Measurements from ENCODE around the gene MMP25. TPM values are rescaled to one million over a fixed set of nuclear protein-coding genes. Genes with fewer than 3 reads are reported as not detected.

The MMP25 gene
- total RNA-seq, 2 experiments from 2014 or later, result 49.3 to 60.4 TPM

GRCh38 chr16:3089717-3090592 lies 43.6 kb downstream of the MMP25 start:
- H3K27ac Mint-ChIP-seq, result no peak overlapping the region
- POLR2A ChIA-PET, result interaction anchor here (1.2 to 4.0 kb wide), 2 partner anchors 9 to 15 kb away, joined by 4 to 21 read pairs; no protein-coding TSS in a partner anchor

DNA sequence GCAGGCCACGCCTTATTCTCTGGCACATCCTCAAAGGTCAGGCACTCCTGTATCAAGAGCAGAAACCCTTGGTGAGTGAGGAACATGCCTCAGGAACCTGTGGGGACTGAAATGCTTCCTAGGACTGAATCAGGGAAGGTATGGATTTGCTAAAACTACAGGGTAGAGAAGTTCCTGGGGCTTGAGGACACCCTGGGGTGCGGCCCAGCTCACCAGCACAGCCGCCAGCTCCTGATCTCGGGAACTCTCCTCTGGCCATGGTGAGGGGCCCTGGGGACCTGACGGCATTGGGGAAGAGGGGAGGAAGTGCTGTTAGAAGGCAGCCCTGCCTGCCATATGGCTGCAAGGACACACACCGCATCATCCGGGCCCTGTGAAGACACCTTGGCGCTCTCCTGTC lies 45.2 kb downstream of the MMP25 start:
- H3K27ac Mint-ChIP-seq, result peak overlapping the region; percentile 70
- peaks cover 4% of the 10 kb centered on the region for H3K36me3 Mint-ChIP-seq
- ATAC-seq (ENCODE audit: low read depth) (no peak), DNase-seq (no peak)
- peaks cover 26% of the 10 kb centered on the region for H3K4me1 Mint-ChIP-seq
- H3K4me3 Mint-ChIP-seq, result no peak overlapping the region
- POLR2A ChIA-PET, result interaction anchor here (0.5 to 2.3 kb wide), 4 partner anchors 14 to 43 kb away, joined by 3 to 11 read pairs (median 4); partner anchors contain the start of gene IL32
- H3K9me3 Mint-ChIP-seq, result no peaks in the 10 kb centered on the region
- H3K27me3 Mint-ChIP-seq, result no peaks in the 10 kb centered on the region

More at GRCh38 chr16:3089717-3090592, 43.6 kb downstream of the MMP25 start:
- Mint-ChIP-seq H3K36me3 (peaks cover 4% of the 10 kb centered on the region), H3K27me3 (no peaks in the 10 kb centered on the region), H3K9me3 (no peaks in the 10 kb centered on the region), H3K4me3 (no peak overlapping the region), H3K4me1 (peaks cover 28% of the 10 kb centered on the region)
- DNase-seq, result no peak
- ATAC-seq (ENCODE audit: low read depth), result no peak

- H3K4me1 Mint-ChIP-seq, result peaks cover 26% of the 10 kb centered on the region
- POLR2A ChIA-PET, result interaction anchor here (0.7 to 2.3 kb wide), 3 partner anchors 13 to 34 kb away, joined by 3 to 11 read pairs (median 7); partner anchors contain the start of gene IL32
- no peak for ATAC-seq (ENCODE audit: low read depth)
- H3K36me3 Mint-ChIP-seq, result peaks cover 4% of the 10 kb centered on the region
- DNase-seq, result no peak
- H3K27me3 Mint-ChIP-seq, result no peaks in the 10 kb centered on the region
- H3K4me3 Mint-ChIP-seq, result no peak overlapping the region
- no peak overlapping the region for H3K27ac Mint-ChIP-seq
- no peaks in the 10 kb centered on the region for H3K9me3 Mint-ChIP-seq
These were observed 46.2 kb downstream of the MMP25 start for GRCh38 chr16:3092501-3092941.

DNA sequence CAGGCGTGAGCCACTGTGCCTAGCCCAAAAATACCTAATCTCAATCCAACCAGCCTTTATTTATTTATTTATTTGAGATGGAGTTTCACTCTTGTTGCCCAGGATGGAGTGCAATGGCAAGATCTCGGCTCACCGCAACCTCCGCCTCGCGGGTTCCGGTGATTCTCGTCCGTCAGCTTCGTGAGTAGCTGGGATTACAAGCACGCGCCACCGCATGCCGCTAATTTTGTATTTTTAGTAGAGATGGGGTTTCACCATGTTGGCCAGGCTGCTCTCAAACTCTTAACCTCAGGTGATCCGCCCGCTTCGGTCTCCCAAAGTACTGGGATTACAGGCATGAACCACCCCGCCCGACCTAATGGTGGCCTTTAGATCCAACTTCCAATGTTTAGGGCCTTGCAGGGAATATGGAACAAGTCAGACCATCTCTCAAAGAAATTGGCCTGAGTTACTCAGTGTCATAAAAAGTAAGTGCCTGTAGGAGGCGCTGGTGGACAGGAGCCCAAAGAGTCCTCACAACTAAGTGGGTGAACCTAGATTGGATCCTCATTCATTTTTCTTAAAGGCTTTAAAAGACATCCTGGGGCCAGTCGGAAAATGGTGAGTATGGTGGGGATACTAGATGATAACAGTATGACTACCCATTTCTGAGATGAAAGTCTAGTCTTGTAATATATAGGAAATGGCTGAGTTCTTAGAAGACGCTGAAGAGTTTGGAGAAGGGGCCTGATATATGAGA lies 48.1 kb downstream of the MMP25 start:
- ATAC-seq (ENCODE audit: low read depth) (peak; percentile 37), DNase-seq (no peak)
- POLR2A ChIA-PET, result interaction anchor here (0.9 to 2.5 kb wide), 5 partner anchors 19 to 36 kb away, joined by 3 to 42 read pairs (median 5); no protein-coding TSS in a partner anchor
- Mint-ChIP-seq H3K27me3 (peaks cover 2% of the 10 kb centered on the region), H3K4me3 (peak overlapping the region; percentile 8), H3K27ac (peak overlapping the region; percentile 54), H3K9me3 (no peaks in the 10 kb centered on the region), H3K36me3 (peaks cover 4% of the 10 kb centered on the region), H3K4me1 (peaks cover 23% of the 10 kb centered on the region)

DNA sequence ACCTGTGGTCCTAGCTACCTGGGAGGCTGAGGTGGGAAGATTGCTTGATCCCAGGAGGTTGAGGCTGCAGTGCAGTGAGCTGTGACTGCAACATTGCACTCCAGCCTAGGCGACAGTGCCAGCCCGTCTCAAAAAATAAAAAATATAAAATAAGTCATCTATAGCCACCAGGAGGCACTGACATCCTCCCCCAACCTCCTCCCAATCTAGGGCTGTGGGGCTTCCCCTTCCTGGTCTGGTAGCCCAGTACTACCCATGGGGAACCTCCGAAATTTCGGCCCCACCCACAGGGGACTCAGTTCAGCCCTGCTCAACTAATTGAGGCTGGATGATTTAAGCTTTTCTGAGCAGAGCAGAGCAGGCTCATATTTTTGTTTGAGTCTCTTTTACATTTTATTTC lies 49.5 kb downstream of the MMP25 start:
- peak overlapping the region; percentile 42 for H3K4me3 Mint-ChIP-seq
- POLR2A ChIA-PET, result interaction anchor here (0.7 to 2.5 kb wide), 11 partner anchors 9 to 56 kb away, joined by 3 to 42 read pairs (median 4); partner anchors contain the start of gene IL32
- peaks cover 30% of the 10 kb centered on the region for H3K4me1 Mint-ChIP-seq
- H3K27me3 Mint-ChIP-seq, result peaks cover 2% of the 10 kb centered on the region
- ATAC-seq (ENCODE audit: low read depth) (peak; percentile 78), DNase-seq (peak; percentile 54)
- peak overlapping the region; percentile 76 for H3K27ac Mint-ChIP-seq
- H3K36me3 Mint-ChIP-seq, result peaks cover 4% of the 10 kb centered on the region
- no peaks in the 10 kb centered on the region for H3K9me3 Mint-ChIP-seq

DNA sequence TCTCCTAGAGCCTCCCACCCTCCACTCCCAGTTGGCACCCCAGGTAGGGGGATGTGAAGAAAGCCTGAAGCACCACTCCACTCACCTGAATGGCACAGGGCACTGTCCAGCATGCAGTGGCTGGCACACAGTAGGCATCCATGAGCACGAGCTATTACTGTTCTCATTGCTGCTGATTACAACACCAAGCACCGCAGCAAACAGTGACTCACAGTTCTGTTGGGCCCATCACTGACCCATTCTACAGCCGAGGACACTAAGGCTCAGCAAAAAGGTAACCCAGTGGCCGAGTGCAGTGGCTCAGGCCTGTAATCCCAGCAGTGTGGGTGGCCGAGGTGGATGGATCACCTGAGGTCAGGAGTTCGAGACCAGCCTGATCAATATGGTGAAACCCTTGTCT lies 50.0 kb downstream of the MMP25 start:
- no peak for DNase-seq
- H3K27ac Mint-ChIP-seq, result no peak overlapping the region
- H3K4me3 Mint-ChIP-seq, result no peak overlapping the region
- peaks cover 4% of the 10 kb centered on the region for H3K36me3 Mint-ChIP-seq
- ATAC-seq (ENCODE audit: low read depth), result no peak
- H3K9me3 Mint-ChIP-seq, result no peaks in the 10 kb centered on the region
- peaks cover 2% of the 10 kb centered on the region for H3K27me3 Mint-ChIP-seq
- peaks cover 30% of the 10 kb centered on the region for H3K4me1 Mint-ChIP-seq
- POLR2A ChIA-PET, result interaction anchor here (0.7 to 2.5 kb wide), 12 partner anchors 8 to 56 kb away, joined by 3 to 42 read pairs (median 4); partner anchors contain the start of gene IL32

GRCh38 chr16:3097266-3097665 lies 50.9 kb downstream of the MMP25 start:
- no peak overlapping the region for H3K4me3 Mint-ChIP-seq
- no peaks in the 10 kb centered on the region for H3K9me3 Mint-ChIP-seq
- DNase-seq, result no peak
- no peak for ATAC-seq (ENCODE audit: low read depth)
- H3K27ac Mint-ChIP-seq, result peak overlapping the region; percentile 12
- peaks cover 4% of the 10 kb centered on the region for H3K36me3 Mint-ChIP-seq
- H3K4me1 Mint-ChIP-seq, result peaks cover 32% of the 10 kb centered on the region
- peaks cover 2% of the 10 kb centered on the region for H3K27me3 Mint-ChIP-seq
- POLR2A ChIA-PET, result interaction anchor here (0.7 to 4.7 kb wide), 6 partner anchors 9 to 347 kb away, joined by 5 to 42 read pairs (median 6); no protein-coding TSS in a partner anchor

DNA sequence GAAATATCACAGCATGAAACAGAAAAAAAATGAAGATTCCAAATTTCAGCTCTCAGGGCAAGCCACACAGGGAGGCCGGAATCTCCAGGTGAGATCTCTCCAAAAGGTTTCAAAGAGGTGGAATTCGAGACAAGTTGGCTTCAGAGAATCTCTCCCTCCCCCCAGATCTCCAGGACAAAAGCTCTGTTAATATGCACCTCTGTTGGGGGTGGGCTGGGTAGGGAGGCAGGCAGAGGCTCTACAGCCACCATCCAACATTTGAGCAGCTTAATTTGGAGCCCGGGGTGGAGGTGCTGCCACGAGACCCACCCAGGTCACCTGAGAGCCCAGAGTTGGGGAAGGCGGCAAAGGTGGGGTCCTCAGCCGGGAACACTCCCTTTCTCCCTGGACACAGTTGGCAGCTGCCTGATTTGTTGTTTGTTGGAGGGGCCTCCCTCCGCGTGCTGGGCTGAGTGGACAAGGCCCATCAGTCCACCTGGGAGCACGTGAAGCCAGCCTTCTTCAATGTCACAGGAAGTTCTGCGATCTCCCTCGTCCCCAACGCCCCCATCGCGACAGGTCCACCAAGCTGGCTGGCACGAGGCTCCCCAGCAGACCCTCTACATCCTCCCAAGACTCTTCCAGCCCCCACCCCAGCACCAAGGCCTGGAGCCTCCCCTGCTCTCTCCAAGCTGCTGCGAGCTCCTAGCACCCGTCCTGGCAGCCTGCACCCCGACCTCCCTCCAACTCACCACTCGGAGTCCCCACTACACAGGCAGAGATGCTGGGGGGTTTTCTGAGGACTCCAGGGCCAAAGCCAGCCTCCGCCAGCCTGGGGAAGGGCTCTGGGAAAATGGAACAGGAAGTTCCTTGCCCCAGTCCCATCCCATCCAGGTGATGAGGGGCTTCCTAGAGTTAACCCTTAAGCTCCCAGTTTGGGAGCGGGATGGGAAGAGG lies 52.4 kb downstream of the MMP25 start, which contains the start of gene ZSCAN10:
TSS of gene ZSCAN10 (minus strand) at position 836 of the 936 bp plus-strand sequence. CDS start 6,357 bp downstream, outside the sequence.
- no peak for DNase-seq
- peak within 1 kb of the TSS; percentile 90 for H3K27ac Mint-ChIP-seq
- H3K4me1 Mint-ChIP-seq, result peaks cover 35% of the 10 kb centered on the region
- POLR2A ChIA-PET, result interaction anchor here (0.7 to 4.7 kb wide), 13 partner anchors 21 to 51 kb away, joined by 3 to 27 read pairs (median 6); partner anchors contain the start of genes IL32 and ZNF213
- H3K27me3 Mint-ChIP-seq, result peaks cover 2% of the 10 kb centered on the region
- H3K4me3 Mint-ChIP-seq, result peak within 1 kb of the TSS; percentile 89
- no peak for ATAC-seq (ENCODE audit: low read depth)
- H3K9me3 Mint-ChIP-seq, result no peaks in the 10 kb centered on the region
- peaks cover 4% of the 10 kb centered on the region for H3K36me3 Mint-ChIP-seq

DNA sequence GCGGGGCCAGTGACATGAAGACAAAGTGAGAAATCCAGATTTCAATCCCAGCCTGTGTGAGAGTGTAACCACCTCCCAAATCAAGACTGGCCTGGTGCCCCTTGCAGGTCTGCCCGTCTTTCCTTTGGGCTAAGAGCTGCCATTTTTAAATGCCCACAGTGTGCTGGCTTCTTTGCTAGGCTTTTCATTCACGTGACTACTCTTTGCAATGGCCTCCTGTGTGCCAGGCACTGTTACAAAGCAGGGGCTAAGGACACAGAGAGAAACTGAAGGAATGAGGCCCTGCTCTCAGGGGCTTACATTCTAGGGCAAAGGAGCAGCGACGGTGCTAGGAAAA lies 53.0 kb downstream of the MMP25 start:
- DNase-seq, result no peak
- POLR2A ChIA-PET, result interaction anchor here (0.6 to 4.7 kb wide), 9 partner anchors 21 to 52 kb away, joined by 4 to 27 read pairs (median 6); partner anchors contain the start of genes IL32 and ZNF213
- Mint-ChIP-seq H3K36me3 (peaks cover 4% of the 10 kb centered on the region), H3K4me1 (peaks cover 35% of the 10 kb centered on the region), H3K9me3 (no peaks in the 10 kb centered on the region), H3K4me3 (no peak overlapping the region), H3K27ac (no peak overlapping the region), H3K27me3 (peaks cover 2% of the 10 kb centered on the region)
- no peak for ATAC-seq (ENCODE audit: low read depth)

- Mint-ChIP-seq H3K4me1 (peaks cover 29% of the 10 kb centered on the region), H3K27me3 (peaks cover 2% of the 10 kb centered on the region), H3K36me3 (no peaks in the 10 kb centered on the region), H3K4me3 (peak overlapping the region; percentile 89), H3K27ac (peak overlapping the region; percentile 90), H3K9me3 (no peaks in the 10 kb centered on the region)
- POLR2A ChIA-PET, result interaction anchor here (0.6 to 4.7 kb wide), 9 partner anchors 23 to 52 kb away, joined by 3 to 27 read pairs (median 6); partner anchors contain the start of genes IL32 and ZNF213
- peak; percentile 94 for DNase-seq
- peak; percentile 82 for ATAC-seq (ENCODE audit: low read depth)
These were observed 53.6 kb downstream of the MMP25 start for GRCh38 chr16:3099732-3100499.

- POLR2A ChIA-PET, result interaction anchor here (1.3 to 4.7 kb wide), 7 partner anchors 21 to 42 kb away, joined by 3 to 27 read pairs (median 5); partner anchors contain the start of gene IL32
- peak overlapping the region; percentile 85 for H3K27ac Mint-ChIP-seq
- peaks cover 28% of the 10 kb centered on the region for H3K4me1 Mint-ChIP-seq
- H3K27me3 Mint-ChIP-seq, result peaks cover 2% of the 10 kb centered on the region
- ATAC-seq (ENCODE audit: low read depth) (no peak), DNase-seq (no peak)
- H3K36me3 Mint-ChIP-seq, result no peaks in the 10 kb centered on the region
- H3K4me3 Mint-ChIP-seq, result peak overlapping the region; percentile 73
- H3K9me3 Mint-ChIP-seq, result no peaks in the 10 kb centered on the region
These were observed 54.9 kb downstream of the MMP25 start for GRCh38 chr16:3101018-3101840.
